ENCODE measurements around the gene NAALADL2.

DNA sequence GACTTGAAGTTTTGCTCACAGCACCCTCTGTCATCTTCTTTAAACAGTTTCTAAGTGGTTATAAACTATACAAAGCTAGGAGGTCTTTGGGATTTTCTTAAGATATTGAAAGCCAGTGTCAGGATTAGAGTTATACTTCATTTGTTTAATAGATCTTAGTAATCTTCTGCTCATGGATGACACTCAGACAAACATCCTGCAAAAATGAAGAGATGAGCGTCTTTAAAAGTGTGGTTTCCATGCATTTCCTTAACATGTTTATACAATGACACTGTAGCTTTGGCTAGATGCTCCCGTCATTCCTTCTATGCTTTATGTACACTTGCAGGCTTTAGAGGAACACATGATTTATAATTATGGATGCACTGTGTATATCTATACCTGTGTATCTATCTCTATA is 182.2 kb downstream of the NAALADL2 start:
- TF ChIP-seq, protein P1, sequence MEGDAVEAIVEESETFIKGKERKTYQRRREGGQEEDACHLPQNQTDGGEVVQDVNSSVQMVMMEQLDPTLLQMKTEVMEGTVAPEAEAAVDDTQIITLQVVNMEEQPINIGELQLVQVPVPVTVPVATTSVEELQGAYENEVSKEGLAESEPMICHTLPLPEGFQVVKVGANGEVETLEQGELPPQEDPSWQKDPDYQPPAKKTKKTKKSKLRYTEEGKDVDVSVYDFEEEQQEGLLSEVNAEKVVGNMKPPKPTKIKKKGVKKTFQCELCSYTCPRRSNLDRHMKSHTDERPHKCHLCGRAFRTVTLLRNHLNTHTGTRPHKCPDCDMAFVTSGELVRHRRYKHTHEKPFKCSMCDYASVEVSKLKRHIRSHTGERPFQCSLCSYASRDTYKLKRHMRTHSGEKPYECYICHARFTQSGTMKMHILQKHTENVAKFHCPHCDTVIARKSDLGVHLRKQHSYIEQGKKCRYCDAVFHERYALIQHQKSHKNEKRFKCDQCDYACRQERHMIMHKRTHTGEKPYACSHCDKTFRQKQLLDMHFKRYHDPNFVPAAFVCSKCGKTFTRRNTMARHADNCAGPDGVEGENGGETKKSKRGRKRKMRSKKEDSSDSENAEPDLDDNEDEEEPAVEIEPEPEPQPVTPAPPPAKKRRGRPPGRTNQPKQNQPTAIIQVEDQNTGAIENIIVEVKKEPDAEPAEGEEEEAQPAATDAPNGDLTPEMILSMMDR (conservative IDR thresholded peaks at IDR 0.05): no peak
- TF ChIP-seq EZH2 (IDR thresholded peaks at IDR 0.05; ENCODE audit: low read depth): no peak
